Measurements from ENCODE around the gene ST3GAL5.

GRCh38 chr2:85888684-85889626, at the start of gene ST3GAL5:
- TF ChIP-seq EZH2 (IDR thresholded peaks at IDR 0.05) (no peak), POLR2AphosphoS5 (IDR thresholded peaks at IDR 0.05; ENCODE audit: borderline replicate concordance, low read depth, low read length) (no peak; the same call in 1 of the 2 replicates), FOXP2 (optimal IDR thresholded peaks at IDR 0.05; ENCODE audit: control extremely low read depth, extremely low read length, insufficient read depth) (no peak)

Measured in SK-N-MC (cell line).